Common myeloid progenitor, CD34-positive (primary cell): Measurements from ENCODE around the gene ECI1.

ENCODE experiments used
- CTCF ChIA-PET: fragments of 350-600 bp; sonication (Branson Sonifier 250); formaldehyde crosslinking; loops from one replicate; lab custom pipeline; 2021; ENCODE audit warnings: antibody characterized with exemption; lab: Charles Lee
- POLR2A ChIA-PET: fragments of 350-600 bp; sonication (Branson Sonifier 250); formaldehyde crosslinking; loops from one replicate; lab custom pipeline; 2021; ENCODE audit warnings: antibody characterized with exemption; lab: Charles Lee
- DNase-seq, 3 donors: peaks; one replicate each; pipeline versions ENCODE4 v3.0.0 to v3.0.0-alpha.2; 2013
- H3K27ac ChIP-seq, 2 experiments: 1 replicate in 1 of 2; 2 replicates in 1 of 2; pipeline ENCODE4 v1.7.0; 2013; ENCODE audit warnings: inconsistent platforms in 2 of 2, low read length in 2 of 2, mild to moderate bottlenecking in 2 of 2, low read depth in 1 of 2, moderate library complexity in 1 of 2; ENCODE audit not compliant: severe bottlenecking in 2 of 2, insufficient read depth in 1 of 2, poor library complexity in 1 of 2
- H3K27me3 ChIP-seq, 5 experiments: replicated peaks in 2 of 5; 1 replicate in 3 of 5; 2 replicates in 2 of 5; pipeline versions ENCODE4 v1.6.1 to v1.7.0; 2013; ENCODE audit warnings: low read length in 4 of 5, mild to moderate bottlenecking in 2 of 5, moderate library complexity in 2 of 5, inconsistent platforms in 1 of 5; ENCODE audit not compliant: insufficient read depth in 5 of 5, control insufficient read depth in 4 of 5
- H3K36me3 ChIP-seq, 4 experiments: 1 replicate in 2 of 4; 2 replicates in 2 of 4; pipeline versions ENCODE4 v1.6.1 to v1.7.0; 2013; ENCODE audit warnings: low read length in 3 of 4, control low read depth in 1 of 4, mild to moderate bottlenecking in 1 of 4; ENCODE audit not compliant: control insufficient read depth in 4 of 4, insufficient read depth in 4 of 4
- H3K4me1 ChIP-seq, 4 experiments: 1 replicate in 3 of 4; 2 replicates in 1 of 4; pipeline versions ENCODE4 v1.6.1 to v1.7.1; 2013; ENCODE audit warnings: low read length in 3 of 4, mild to moderate bottlenecking in 3 of 4, control low read depth in 1 of 4, inconsistent platforms in 1 of 4, moderate library complexity in 1 of 4; ENCODE audit not compliant: control insufficient read depth in 4 of 4, insufficient read depth in 4 of 4; ENCODE audit errors: control extremely low read depth in 1 of 4
- H3K4me3 ChIP-seq, 7 experiments: 1 replicate in 4 of 7; 2 replicates in 3 of 7; pipeline versions ENCODE4 v1.5.1 to v1.7.0; 2013; ENCODE audit warnings: mild to moderate bottlenecking in 7 of 7, low read length in 6 of 7, moderate library complexity in 6 of 7, inconsistent platforms in 2 of 7, low read depth in 2 of 7, control low read depth in 1 of 7; ENCODE audit not compliant: insufficient read depth in 4 of 7, control insufficient read depth in 1 of 7; ENCODE audit errors: extremely low read depth in 1 of 7
- H3K9me3 ChIP-seq, 5 experiments: 1 replicate in 4 of 5; 2 replicates in 1 of 5; pipeline versions ENCODE4 v1.6.1 to v1.7.1; 2013; ENCODE audit warnings: low read length in 4 of 5, mild to moderate bottlenecking in 2 of 5, inconsistent platforms in 1 of 5, low read depth in 1 of 5, moderate library complexity in 1 of 5; ENCODE audit not compliant: control insufficient read depth in 4 of 5, insufficient read depth in 2 of 5; ENCODE audit errors: control extremely low read depth in 1 of 5
- WGBS: methylation state at CpG from one replicate; pipeline ENCODE4 v1.1.5; 2013; ENCODE audit not compliant: insufficient coverage; 5-methylcytosine and 5-hydroxymethylcytosine counted together

Gene ECI1

DNA sequence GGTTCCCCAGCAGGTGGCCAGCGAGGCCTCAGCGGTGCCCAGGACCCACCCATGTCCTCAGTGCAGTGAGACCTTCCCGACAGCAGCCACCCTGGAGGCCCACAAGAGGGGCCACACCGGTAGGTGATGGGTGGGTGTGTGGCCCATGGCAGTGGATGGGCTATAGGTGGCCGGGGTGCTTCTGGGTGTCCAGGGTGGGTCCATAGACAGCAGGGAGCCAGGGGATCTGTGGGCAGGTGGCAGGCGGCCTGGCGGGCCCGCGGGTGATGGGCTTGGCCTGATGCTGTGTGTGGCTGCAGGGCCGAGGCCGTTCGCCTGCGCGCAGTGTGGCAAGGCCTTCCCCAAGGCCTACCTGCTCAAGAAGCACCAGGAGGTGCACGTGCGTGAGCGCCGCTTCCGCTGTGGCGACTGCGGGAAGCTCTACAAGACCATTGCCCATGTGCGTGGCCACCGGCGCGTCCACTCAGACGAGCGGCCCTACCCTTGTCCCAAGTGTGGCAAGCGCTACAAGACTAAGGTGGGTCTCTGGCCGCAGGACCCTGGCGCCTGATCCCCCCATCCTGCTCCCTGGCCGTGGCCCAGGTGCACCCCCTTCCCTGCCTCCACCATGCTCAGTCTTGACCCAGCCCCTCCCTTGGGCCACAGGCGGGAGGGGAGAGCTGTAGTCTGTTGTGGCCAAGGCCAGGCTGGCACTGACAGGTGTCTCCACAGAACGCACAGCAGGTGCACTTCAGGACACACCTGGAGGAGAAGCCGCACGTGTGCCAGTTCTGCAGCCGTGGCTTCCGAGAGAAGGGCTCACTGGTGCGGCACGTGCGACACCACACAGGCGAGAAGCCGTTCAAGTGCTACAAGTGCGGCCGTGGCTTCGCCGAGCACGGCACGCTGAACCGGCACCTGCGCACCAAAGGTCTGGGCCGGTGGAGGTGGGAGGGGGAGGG, 17.2 kb downstream of the ECI1 start:
- H3K27me3 ChIP-seq: peaks cover 0 to 43% (median 12%) of the 10 kb centered on the region in 5 experiments
- H3K27ac ChIP-seq: no peak overlapping the region
- H3K4me3 ChIP-seq: no peak overlapping the region
- 98% methylated on average over 42 of the region's 51 CpGs for WGBS
- POLR2A ChIA-PET: no interaction called here
- peaks cover 9 to 67% (median 42%) of the 10 kb centered on the region in 4 experiments for H3K36me3 ChIP-seq
- CTCF ChIA-PET: no interaction called here
- H3K9me3 ChIP-seq: no peaks in the 10 kb centered on the region
- peak in 1 of 3 donors; percentile 22 for DNase-seq
- H3K4me1 ChIP-seq: peaks cover 0 to 18% (median 8%) of the 10 kb centered on the region in 4 experiments

DNA sequence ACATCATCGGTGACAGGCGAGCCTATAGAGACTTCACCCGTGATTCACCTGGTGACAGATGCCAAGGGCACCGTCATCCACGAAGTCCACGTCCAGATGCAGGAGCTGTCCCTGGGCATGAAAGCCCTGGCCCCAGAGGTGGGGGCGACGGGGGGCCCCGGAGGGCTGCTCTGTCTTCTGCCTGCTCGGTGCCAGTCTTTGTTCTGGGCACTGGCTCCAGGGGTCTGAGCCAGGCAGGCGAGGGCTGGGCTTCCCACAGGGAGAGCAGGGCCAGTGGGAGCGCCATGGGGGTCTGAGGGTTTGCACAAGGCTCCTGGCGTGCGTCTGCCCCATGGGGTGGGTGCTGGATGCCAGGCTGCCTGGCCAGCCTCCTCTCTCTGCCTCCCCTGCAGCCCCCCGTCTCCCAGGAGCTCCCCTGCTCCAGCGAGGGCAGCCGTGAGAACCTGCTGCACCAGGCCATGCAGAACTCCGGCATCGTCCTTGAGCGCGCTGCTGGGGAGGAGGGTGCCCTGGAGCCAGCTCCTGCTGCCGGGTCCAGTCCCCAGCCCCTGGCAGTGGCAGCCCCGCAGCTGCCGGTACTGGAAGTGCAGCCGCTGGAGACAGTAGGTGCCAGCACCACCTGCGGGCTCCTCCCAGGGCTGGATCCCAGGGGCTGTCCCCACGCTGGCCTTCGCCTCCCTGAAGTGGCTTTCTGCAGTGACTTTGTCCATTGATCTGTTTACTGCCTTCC, 18.2 kb downstream of the ECI1 start:
- DNase-seq: no peak
- Histone ChIP-seq H3K27ac (no peak overlapping the region), H3K27me3 (peaks cover 0 to 37% (median 10%) of the 10 kb centered on the region in 5 experiments), H3K36me3 (peaks cover 9 to 76% (median 48%) of the 10 kb centered on the region in 4 experiments), H3K9me3 (no peaks in the 10 kb centered on the region), H3K4me1 (peaks cover 0 to 18% (median 8%) of the 10 kb centered on the region in 4 experiments), H3K4me3 (no peak overlapping the region)
- CTCF ChIA-PET: no interaction called here
- 97% methylated on average over 20 of the region's 28 CpGs for WGBS
- POLR2A ChIA-PET: no interaction called here

DNA sequence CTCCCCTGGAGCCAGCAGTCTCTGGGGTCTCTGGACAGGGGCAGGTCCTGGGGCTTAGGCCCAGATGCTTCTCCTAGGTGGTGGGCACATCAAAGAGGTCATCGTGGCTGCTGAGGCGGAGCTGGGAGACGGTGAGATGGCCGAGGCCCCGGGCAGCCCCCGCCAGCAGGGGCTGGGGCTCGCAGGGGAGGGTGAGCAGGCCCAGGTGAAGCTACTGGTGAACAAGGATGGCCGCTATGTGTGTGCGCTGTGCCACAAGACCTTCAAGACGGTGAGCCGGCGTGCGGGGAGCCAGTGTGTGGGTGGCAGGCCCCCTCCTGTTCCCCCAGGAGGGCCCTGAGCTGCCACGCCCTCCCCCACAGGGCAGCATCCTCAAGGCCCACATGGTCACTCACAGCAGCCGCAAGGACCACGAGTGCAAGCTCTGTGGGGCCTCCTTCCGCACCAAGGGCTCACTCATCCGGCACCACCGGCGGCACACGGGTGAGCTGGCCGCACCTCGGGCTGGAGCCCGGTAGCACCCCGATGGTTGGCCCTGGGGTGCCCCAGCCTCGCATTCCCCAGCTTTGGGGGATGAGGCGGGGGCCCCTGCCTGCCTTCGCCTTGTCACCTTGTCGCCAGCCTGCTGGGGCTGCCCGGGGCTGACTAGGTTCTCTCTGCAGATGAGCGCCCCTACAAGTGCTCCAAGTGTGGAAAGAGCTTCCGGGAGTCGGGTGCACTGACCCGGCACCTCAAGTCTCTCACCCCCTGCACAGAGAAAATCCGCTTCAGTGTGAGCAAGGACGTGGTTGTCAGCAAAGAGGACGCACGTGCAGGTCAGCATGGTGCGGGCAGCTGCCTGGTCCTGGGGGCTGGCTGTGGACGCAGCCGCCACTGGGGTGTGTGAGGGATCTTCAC, 19.0 kb downstream of the ECI1 start:
- DNase-seq: no peak
- 96% methylated on average over 37 of the region's 41 CpGs for WGBS
- POLR2A ChIA-PET: no interaction called here
- no peaks in the 10 kb centered on the region for H3K9me3 ChIP-seq
- CTCF ChIA-PET: interaction anchor here (0.9 kb wide), 1 partner anchor 11 kb away, joined by 3 read pairs; no protein-coding TSS in a partner anchor
- H3K27ac ChIP-seq: no peak overlapping the region
- H3K36me3 ChIP-seq: peaks cover 9 to 80% (median 50%) of the 10 kb centered on the region in 4 experiments
- peaks cover 0 to 12% (median 5%) of the 10 kb centered on the region in 4 experiments for H3K4me1 ChIP-seq
- H3K4me3 ChIP-seq: no peak overlapping the region
- peaks cover 0 to 28% (median 10%) of the 10 kb centered on the region in 5 experiments for H3K27me3 ChIP-seq

DNA sequence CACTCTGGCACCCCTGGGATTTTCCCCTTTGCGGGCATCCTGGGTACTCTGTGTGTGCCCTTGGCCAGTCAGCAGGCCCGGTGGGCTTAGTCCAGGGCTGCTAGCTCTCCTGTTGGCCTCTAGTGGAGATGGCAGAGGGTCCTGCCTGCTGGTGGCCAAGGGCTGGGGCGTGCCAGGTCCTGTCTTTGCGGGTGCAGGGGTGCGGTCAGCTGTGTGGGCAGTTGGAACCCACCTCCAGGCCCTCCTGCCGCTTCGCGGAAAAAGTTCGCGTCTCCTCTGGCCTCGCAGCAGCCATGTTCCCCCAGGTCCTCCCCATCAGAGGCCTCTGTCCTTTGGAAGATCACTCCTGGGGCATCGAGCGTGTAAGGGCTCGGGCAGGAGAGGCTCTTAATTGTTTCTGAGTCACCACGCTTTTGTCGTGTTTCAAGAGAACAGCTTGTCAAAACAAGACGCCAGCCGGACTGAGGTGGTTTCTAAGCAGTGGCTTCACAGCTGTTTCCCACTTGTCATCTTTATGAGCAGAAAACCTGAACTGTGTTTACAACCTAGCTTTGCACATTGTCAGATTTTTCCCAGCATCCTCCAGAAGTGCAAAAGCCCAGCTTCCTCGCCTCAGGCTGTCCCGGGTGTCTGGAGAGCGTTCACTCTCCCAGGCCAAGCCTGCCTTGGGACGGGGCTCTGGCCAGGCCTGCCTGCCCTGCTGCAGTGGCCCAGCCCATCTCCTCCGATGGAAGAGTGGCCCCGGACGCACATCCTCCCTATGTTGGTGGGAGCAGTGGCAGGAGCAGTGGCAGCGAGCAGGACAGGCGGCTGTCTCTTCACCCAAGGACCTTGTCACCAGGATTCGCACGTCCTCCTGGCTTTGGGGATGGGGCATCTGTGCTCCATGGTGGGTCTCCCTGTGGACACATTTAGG, 20.1 kb downstream of the ECI1 start:
- Histone ChIP-seq H3K36me3 (peaks cover 9 to 87% (median 54%) of the 10 kb centered on the region in 4 experiments), H3K4me3 (no peak overlapping the region), H3K4me1 (peaks cover 0 to 2% (median 1%) of the 10 kb centered on the region in 4 experiments), H3K27ac (no peak overlapping the region), H3K9me3 (no peaks in the 10 kb centered on the region), H3K27me3 (peaks cover 0 to 17% (median 5%) of the 10 kb centered on the region in 5 experiments)
- no peak for DNase-seq
- CTCF ChIA-PET: interaction anchor here (0.6 to 1.5 kb wide), 2 partner anchors 22 to 37 kb away, joined by 3 read pairs; no protein-coding TSS in a partner anchor
- POLR2A ChIA-PET: no interaction called here
- WGBS: 97% methylated on average over 29 of the region's 29 CpGs

DNA sequence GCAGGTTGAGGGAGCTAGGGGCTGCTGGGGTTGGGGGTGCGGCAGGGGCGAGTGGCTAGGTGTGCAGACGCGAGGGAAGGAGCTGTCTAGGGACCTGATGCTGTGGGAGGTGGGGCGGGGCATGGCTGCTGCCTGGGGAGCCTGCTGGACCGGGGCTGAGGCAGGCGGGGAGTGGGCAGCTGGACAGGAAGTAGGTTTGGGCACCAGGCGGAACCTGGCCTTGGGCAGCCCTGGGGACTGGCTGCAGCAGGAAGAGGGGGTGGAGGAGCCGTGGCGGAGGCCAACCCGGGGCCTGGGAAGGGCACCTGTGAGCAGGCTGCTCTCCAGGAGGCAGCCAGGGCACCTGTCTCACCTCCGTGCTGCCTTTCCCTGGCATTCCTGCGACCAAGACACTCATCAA, 21.0 kb downstream of the ECI1 start:
- H3K36me3 ChIP-seq: peaks cover 9 to 87% (median 51%) of the 10 kb centered on the region in 4 experiments
- POLR2A ChIA-PET: no interaction called here

More for the DNA sequence above, 21.0 kb downstream of the ECI1 start:
- Histone ChIP-seq H3K4me1 (peaks cover 0 to 6% (median 0%) of the 10 kb centered on the region in 4 experiments), H3K9me3 (no peaks in the 10 kb centered on the region), H3K27me3 (peaks cover 0 to 9% (median 0%) of the 10 kb centered on the region in 5 experiments), H3K27ac (no peak overlapping the region), H3K4me3 (no peak overlapping the region)
- DNase-seq: no peak
- 94% methylated on average over 9 of the region's 13 CpGs for WGBS
- CTCF ChIA-PET: interaction anchor here (1.5 to 1.7 kb wide), 2 partner anchors 21 to 36 kb away, joined by 3 read pairs; partner anchors contain the start of gene ECI1
